ENCODE results near the gene MAPK8.
"Not testable (repeated sequence)": the region's sequence is repeated elsewhere in the genome, so short reads cannot be mapped to it uniquely, and the experiment has no call there.

MAPK8 gene

GRCh38 chr10:48416584-48417232 lies 110.2 kb downstream of the MAPK8 start:
- DNase-seq: no peak

- DNase-seq: no peak
Measured at GRCh38 chr10:48417374-48417773, 110.9 kb downstream of the MAPK8 start.

GRCh38 chr10:48418189-48418788 lies 111.8 kb downstream of the MAPK8 start:
- DNase-seq: no peak

GRCh38 chr10:48419714-48420113 lies 113.2 kb downstream of the MAPK8 start:
- DNase-seq: no peak

- DNase-seq: not testable (repeated sequence)
Measured at GRCh38 chr10:48421862-48422261, 115.4 kb downstream of the MAPK8 start.

GRCh38 chr10:48423884-48424283 lies 117.4 kb downstream of the MAPK8 start:
- DNase-seq: no peak

GRCh38 chr10:48428896-48429295 lies 122.4 kb downstream of the MAPK8 start:
- DNase-seq: no peak

GRCh38 chr10:48429309-48429708 lies 122.8 kb downstream of the MAPK8 start:
- DNase-seq: no peak

- no peak for DNase-seq
Measured at GRCh38 chr10:48430402-48430993, 124.0 kb downstream of the MAPK8 start.

GRCh38 chr10:48431871-48432270 lies 125.4 kb downstream of the MAPK8 start:
- DNase-seq: no peak

GRCh38 chr10:48437546-48437945 lies 131.1 kb downstream of the MAPK8 start:
- DNase-seq: no peak

- no peak for DNase-seq
Measured at GRCh38 chr10:48439031-48439430, 132.6 kb downstream of the MAPK8 start.

- no peak for DNase-seq
Measured at GRCh38 chr10:48439581-48440041, 133.1 kb downstream of the MAPK8 start.

- no peak for DNase-seq
Measured at GRCh38 chr10:48440771-48441170, 134.3 kb downstream of the MAPK8 start.

GRCh38 chr10:48442090-48442808 lies 135.8 kb downstream of the MAPK8 start:
- DNase-seq: no peak

GRCh38 chr10:48442809-48443177 lies 136.3 kb downstream of the MAPK8 start:
- no peak for DNase-seq

- peak in 1 of 58 donors; percentile 13 for DNase-seq
Measured at GRCh38 chr10:48444266-48444665, 137.8 kb downstream of the MAPK8 start.

- no peak for DNase-seq
Measured at GRCh38 chr10:48444861-48445841, 138.7 kb downstream of the MAPK8 start.

- DNase-seq: no peak
Measured at GRCh38 chr10:48445932-48446331, 139.5 kb downstream of the MAPK8 start.

GRCh38 chr10:48446785-48447184 lies 140.3 kb downstream of the MAPK8 start:
- no peak for DNase-seq
